Raji (cell line): ENCODE data around the gene ATP5F1A.

Experiments used
- POLR2A ChIP-seq: IDR thresholded peaks from 2 replicates; pipeline ENCODE4 v1.6.1; 2011; ENCODE audit warnings: low read depth, low read length, control low read depth; ENCODE audit not compliant: insufficient read depth

The ATP5F1A gene

DNA sequence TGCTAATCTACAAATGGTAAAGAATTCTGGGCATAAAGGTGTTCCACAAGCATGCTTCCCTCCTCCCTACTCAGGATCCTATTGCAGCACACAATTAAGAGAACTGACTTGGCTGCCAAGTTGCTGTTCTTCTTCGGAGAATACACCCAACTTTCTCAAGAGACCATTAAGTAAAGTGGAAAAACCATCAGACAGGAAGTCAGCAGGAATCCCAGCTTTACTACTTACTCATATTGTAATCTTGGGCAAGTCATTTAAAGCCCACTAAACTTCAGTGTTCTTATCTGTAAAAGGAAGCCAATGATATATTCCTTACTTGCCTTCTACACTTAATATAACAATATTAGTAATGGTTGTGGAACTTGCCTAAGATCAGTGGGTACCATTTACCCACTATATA is 63.9 kb downstream of the ATP5F1A start:
- TF ChIP-seq POLR2A = no peak

DNA sequence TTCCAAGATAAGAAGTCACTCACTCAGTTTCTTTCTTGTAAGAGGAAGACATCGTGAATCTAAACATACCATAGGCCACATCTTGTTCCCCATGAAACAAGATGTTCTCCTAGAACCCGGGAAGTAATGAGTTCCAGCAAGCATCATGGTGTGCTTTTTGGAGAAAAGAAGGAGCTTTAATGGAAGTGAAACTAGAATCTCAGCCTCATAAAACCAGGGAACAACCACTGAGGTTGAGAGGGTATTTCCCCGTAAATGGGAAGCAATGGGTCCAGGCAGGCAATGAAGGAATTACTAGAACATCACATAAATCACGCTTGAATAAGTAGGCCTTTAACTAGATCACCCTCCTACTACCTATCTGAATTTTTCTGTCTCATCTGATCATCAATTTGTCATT is 66.4 kb downstream of the ATP5F1A start:
- no peak for TF ChIP-seq POLR2A
